SK-N-MC (cell line): ENCODE results near the gene ATRNL1.

ENCODE experiments used
- EZH2 ChIP-seq: fragments of 200-600 bp; sonication (generic); IDR thresholded peaks from one replicate; pipeline ENCODE4 v1.6.1; 2017; ENCODE audit warnings: antibody characterized with exemption
- POLR2AphosphoS5 ChIP-seq: IDR thresholded peaks from 2 replicates; pipeline ENCODE4 v1.6.1; 2012; ENCODE audit warnings: mild to moderate bottlenecking, low read depth, low read length, borderline replicate concordance

DNA sequence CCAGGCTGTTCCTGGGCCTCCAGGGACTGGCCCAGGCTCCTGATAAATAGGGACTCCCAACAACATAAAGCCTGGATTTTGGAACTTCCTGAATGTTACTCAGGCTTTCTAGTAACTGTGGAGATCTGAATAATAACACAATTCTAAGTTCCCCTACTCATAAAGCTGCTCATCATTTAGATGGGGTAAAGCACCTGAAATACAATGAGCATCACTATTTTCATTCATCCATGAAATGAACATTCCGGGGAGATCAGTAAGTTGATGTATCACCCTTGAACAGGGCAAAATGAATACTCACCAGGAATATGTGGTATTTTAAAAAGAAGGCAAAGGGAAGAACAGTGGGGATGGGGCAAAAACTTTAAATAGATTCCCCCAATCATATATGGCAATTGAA lies 48.3 kb upstream of the ATRNL1 start:
- no peak for TF ChIP-seq POLR2AphosphoS5
- TF ChIP-seq EZH2, result no peak
